Measurements from ENCODE around the gene CSTF1.
A peak's percentile ranks its signal among the peaks of the same experiment; 100 is the strongest.

The CSTF1 gene

GRCh38 chr20:56392132-56392880, at the start of gene CSTF1, which contains the start of gene AURKA:
TSS of gene CSTF1 (plus strand) at chr20:56392645. CDS start at chr20:56395553, 2,908 bp downstream.
TSS of gene AURKA (minus strand) at chr20:56392215. CDS start at chr20:56388197, 4,018 bp downstream.
- peak; percentile 99 for DNase-seq

DNA sequence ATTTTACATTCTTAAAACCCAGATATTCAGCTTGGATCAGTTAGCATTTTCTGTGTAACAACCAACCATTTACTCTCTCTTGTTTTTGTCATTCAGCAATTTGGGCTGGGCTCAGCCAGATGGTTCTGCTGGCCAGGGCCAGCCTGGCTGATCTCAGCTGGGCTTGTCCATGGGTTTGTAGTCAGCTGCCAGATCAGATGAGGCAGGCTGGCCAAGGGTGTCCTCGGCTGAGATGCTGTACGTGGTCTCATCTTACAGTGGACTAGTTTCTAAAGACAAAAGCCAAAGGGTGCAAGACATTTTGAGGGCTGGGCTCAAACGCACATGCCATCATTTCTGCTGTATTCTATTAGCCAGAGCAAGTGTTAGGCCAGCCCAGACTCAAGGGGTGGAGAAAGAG, 49.7 kb upstream of the CSTF1 start:
- DNase-seq: no peak

GRCh38 chr20:56343861-56344381, 48.5 kb upstream of the CSTF1 start:
- peak; percentile 46 for DNase-seq

GRCh38 chr20:56345911-56346310, 46.5 kb upstream of the CSTF1 start:
- DNase-seq: no peak

GRCh38 chr20:56347628-56348304, 44.7 kb upstream of the CSTF1 start:
- no peak for DNase-seq

DNA sequence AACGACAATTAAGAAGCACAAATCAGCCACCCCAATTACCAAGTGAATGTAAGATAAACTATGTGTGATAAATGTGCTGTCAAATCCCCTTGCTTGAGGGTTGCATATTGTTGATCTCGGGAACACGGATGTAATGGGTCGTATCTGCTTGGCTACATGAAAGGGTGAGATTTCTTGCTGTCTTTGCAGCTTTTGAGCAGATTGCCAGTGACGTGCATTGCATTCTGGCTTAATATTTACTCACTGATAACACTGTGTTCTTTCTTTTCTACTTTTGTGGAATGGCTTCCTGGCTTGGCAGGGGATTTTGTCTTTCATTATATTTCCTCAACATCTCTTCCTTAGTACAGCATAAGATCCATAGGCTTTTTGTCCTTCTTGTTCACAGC, 44.1 kb upstream of the CSTF1 start:
- DNase-seq: no peak

DNA sequence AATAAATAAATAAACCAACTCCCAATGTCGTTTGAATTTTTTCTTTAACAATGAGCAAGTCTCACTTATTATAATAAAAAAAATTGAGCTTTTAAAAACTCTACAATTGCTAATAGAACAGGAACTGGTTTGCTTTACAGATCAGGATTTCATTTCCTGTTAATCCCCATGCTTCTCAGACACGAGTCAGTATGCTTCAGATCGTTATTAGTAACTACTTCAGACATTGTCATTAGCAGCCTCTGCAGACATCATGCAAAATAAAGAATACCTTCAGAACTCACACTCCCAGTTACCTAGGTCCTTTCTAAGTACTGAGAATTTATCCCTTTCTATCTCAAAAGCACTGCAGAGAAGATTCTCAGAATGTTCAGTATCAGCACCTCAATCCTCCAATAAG, 43.7 kb upstream of the CSTF1 start:
- DNase-seq: no peak

DNA sequence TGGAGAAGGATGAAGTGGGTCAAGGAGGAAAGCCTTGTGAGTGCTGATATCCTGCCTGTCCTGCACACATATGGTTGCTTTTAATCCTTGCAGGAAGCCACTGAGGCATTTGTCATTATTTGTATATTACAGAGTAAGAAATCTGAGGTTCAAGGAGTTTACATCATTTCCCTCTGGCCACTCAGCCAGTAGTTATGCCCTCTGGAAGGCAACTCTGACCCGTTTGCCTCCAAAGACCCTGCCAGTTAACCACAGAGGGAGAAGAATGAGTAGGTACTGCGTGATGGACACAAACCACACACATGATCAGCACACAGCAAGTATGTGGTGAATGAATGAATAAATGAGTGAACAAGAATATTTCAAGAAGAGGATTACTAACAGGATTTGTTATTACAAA, 41.6 kb upstream of the CSTF1 start:
- no peak for DNase-seq

DNA sequence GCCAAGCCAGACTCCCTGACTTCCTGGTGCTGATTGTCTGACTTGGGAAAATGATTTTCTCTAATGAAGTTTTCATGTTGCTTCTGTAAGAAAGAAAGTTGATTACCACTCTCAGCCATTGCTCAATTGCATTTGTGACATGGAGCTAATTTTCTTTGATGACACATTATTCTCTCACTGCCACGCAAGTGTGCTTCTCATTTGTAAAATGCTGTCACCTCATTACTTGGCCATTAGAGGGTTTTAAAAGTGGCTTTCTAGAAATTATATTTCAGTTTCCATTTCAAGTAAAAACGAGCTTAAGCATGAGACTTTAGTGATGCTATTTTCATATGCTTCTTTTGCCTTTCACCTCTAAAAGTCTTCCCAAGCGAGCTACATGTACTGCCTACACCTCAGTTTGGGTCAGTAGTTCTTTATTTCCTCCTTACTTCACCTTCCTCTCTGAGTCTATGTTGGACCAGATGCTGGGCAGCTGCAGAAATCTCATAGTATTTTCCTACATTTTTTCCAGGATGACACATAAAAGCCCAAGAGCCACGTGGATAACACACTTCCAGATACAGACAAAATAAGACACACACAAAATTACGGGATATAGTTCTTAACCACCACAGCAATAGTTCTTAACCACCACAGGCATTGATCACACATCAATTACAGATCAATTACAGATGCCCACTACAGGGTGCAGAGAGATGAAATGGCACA, 39.9 kb upstream of the CSTF1 start:
- DNase-seq: no peak

DNA sequence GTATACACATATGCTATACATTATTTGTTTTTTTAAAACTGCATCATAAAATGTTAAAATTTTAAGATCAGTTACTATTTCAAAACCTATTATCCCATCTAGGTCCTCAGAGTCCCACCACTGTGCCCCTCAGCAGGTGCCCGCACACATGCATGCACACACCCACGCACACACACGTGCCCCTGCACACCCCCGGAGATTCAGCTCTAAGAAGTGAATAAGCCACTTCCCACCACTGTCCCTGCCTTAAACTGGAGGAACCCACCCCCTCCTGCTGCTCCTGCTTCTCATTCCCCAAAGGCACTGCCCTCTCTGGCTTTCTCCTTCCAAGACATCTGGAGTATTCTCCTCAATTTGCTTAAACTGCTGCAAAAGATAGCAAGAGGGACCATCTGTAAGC, 39.1 kb upstream of the CSTF1 start:
- no peak for DNase-seq

GRCh38 chr20:56358070-56358469, 34.4 kb upstream of the CSTF1 start:
- no peak for DNase-seq

DNA sequence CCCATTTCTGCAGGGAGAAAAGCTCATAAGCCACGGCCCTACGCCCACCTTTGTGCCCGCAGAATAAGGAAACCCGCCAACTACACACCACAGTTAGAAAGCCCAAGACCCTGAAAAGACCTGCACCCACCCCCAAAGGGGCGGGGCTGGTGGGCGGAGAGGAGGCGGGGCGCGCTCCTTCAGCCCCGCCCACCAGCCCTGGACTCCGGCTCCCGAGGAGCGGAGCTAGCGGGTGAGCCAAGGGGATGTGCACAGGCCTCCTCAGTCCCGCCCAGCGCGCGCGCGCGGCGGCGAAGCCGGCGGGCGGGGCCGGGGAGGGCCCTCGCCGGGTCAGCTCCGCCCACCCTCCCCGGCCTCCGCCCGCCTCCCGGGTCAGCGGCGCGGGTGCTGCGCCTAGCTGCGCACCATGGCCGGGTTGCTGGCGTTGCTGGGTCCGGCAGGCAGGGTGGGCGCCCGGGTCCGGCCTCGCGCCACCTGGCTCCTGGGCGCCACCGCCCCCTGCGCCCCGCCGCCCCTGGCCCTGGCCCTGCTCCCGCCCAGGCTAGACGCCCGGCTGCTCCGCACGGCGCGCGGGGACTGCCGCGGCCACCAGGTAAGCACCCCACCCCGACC, 33.7 kb upstream of the CSTF1 start, which contains the start of gene FAM210B:
FAM210B (plus strand) TSS at position 375 of the 612 bp plus-strand sequence; CDS start at position 407, 32 bp downstream.
- DNase-seq: peak; percentile 84

DNA sequence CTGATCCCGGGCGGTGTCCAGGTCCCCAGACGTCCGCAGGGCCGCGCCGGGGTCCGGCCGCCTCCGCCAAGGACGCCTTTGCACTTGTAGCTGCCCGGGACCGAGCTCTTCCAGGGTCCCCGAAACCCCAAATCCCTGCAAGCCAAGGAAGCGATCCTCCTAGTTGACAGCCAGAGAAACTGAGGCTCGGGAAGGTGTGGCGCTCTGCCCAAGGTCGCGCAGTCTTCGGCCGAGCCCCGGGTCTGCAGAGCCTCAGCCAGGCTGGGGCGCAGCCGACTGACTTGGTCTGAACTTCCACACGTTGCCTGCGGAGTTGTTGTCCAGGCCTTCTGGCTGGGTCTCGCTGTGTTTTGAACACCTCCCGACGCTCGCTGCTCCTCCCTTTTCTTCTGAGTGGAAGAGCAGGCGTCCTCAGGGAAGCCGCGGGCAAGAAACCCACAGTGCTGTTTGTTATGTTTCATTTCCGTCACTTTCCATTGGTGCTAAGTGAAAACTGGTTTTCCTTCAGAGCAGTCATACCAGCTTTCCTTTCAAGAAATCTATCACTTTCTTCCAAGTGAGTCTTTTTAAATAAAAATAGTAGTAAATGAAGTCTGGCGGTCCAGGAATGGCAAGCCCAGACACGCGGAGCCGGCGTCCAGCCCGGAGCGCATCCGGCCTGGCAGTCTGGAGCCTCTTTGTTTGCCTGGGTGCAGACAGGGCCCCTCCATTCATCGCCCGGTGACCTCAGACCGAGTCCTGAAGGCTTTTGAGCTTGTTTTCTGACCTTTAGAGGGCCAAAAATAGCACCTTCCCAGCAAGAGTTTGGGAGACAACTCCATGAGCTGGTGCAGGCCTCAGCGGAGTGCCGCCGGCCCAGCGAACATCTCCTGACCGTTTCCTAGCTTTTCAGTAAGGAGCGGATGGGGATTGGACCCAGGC, 33.0 kb upstream of the CSTF1 start:
- DNase-seq: no peak

DNA sequence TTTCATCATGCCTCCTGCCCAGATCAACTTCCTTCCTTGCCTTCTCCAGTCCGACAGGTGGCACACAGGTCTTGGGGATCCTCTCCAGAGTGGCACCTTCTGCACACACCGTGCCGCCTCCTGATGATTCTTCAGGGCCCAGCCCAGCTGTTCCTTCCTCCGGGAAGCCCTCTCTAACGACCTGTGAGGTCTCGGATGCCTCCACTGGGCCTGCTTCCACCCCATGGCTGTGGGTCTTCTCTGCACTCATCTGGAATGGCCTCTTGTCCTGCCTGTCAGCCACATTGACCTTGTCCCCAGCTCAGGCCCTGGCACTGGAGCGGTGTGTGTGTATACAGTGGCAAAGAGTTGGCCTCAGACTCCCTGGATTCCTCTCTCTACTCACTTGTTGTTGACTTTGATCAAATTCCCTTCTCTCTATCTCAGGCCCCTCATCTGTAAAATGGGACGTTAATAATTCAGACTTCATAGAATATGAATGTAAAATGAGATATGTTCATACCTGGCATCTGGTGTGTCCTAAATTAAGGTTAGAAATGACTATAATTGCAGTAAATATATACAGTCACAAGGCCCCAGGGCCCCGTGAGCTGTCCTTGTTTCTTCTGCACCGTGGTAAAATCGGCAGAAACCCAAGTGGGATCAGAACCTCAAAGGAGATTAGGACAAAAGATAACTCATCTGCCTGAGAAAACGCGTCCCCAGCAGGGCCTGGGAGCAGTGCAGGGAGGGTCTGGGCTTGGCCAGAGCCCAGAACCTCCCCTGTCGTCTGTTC, 32.1 kb upstream of the CSTF1 start:
- DNase-seq: no peak

- DNase-seq: no peak
Observed at GRCh38 chr20:56360908-56361205, 31.6 kb upstream of the CSTF1 start.

DNA sequence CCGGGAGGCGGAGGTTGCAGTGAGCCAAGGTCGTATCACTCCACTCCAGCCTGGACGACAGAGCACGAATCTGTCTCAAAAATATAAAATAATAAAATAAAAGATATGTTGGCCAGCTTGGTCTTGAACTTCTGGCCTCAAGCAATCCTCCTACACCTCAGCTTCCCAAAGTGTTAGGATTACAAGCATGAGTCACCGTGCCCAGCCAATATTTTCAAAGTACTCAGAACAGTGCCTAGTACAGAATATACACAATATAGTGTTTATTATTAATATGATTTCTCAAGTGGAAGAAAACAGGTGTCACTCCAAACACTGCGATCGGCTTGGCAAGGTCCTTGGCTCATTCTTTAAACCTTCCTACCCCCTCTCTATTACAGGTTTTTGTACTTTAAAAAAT, 30.5 kb upstream of the CSTF1 start:
- DNase-seq: no peak

DNA sequence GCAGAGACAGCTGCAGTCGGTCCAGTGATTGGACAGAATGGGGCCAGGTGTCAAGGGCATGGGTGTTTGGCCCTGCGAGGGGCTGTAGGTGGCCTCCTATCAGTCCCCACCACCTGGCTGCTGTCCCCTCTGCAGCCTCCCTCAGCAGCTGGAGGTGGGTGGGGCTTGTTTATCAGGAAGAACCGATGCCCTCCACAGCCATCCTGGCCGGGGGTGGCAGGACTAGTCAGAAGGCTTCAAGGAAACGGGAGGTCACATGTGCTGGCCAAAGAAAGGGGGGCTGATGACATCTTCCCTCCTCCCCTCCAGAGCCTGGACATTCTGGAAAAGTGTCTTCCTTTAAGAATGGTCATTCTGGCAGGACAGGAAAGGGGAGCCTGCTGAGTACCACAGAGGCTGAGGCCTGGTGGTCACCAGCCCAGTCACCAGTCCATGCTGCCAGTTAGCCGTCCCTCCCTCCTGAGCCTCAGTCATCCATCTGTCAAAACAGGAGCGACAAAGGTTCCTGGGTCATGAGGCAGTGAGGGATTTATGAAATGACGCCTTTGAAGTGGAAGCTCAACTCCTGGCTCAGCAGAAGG, 29.5 kb upstream of the CSTF1 start:
- DNase-seq: no peak

GRCh38 chr20:56363491-56363890, 29.0 kb upstream of the CSTF1 start:
- DNase-seq: no peak

GRCh38 chr20:56368351-56369134, 23.9 kb upstream of the CSTF1 start:
- no peak for DNase-seq

- no peak for DNase-seq
Observed at GRCh38 chr20:56369179-56369578, 23.3 kb upstream of the CSTF1 start.

Data from activated T-cell treated with anti-CD3 and anti-CD28 coated beads, Interleukin-2, amount 50 U/mL, for 1 hour (primary cell).